ENCODE data around the gene PIGK.

Gene PIGK

GRCh38 chr1:77232829-77233228 is 13.6 kb upstream of the PIGK start (continued):
- no peak for TF ChIP-seq ZNF792 (tag by site-specific recombination; IDR thresholded peaks at IDR 0.05)
- TF ChIP-seq ZNF776 (tag by site-specific recombination; IDR thresholded peaks at IDR 0.05; ENCODE audit: borderline replicate concordance), result no peak
- TF ChIP-seq ZNF664 (tag by site-specific recombination; IDR thresholded peaks at IDR 0.05), result no peak
- TF ChIP-seq ZNF202 (tag by site-specific recombination; IDR thresholded peaks at IDR 0.05; ENCODE audit: borderline replicate concordance), result no peak
- TF ChIP-seq TRIM28 (IDR thresholded peaks at IDR 0.05; ENCODE audit: borderline replicate concordance, low read length), result no peak
- no peak for TF ChIP-seq ZNF24 (tag by site-specific recombination; IDR thresholded peaks at IDR 0.05)
- TF ChIP-seq ZNF354C (tag by site-specific recombination; IDR thresholded peaks at IDR 0.05; ENCODE audit: borderline replicate concordance, low read depth), result no peak
- TF ChIP-seq ZNF426 (tag by site-specific recombination; IDR thresholded peaks at IDR 0.05), result no peak
- no peak for TF ChIP-seq ZBTB20 (tag by site-specific recombination; IDR thresholded peaks at IDR 0.05)
- no peak for TF ChIP-seq TCF7L2 (IDR thresholded peaks at IDR 0.05; ENCODE audit: borderline replicate concordance, low read depth, low read length)
- TF ChIP-seq ZNF768 (tag by site-specific recombination; IDR thresholded peaks at IDR 0.05), result no peak
- no peak for TF ChIP-seq ZNF596 (tag by site-specific recombination; IDR thresholded peaks at IDR 0.05)
- TF ChIP-seq SP7 (tag by site-specific recombination; IDR thresholded peaks at IDR 0.05), result no peak

GRCh38 chr1:77230051-77230450 is 10.8 kb upstream of the PIGK start:
- no peak overlapping the region for H3K27ac ChIP-seq (ENCODE audit: extremely low read depth, low read depth, low read length)
- no peak overlapping the region for H3K4me3 ChIP-seq (ENCODE audit: low read depth, low read length)
- no peaks in the 10 kb centered on the region for H3K9me3 ChIP-seq (ENCODE audit: control insufficient read depth, insufficient read depth, low read depth, low read length)
- TF ChIP-seq ZNF280D (tag by site-specific recombination; IDR thresholded peaks at IDR 0.05) (no peak), SP3 (tag by site-specific recombination; IDR thresholded peaks at IDR 0.05) (no peak), FEZF1 (tag by site-specific recombination; IDR thresholded peaks at IDR 0.05) (no peak), ZNF302 (tag by site-specific recombination; IDR thresholded peaks at IDR 0.05; ENCODE audit: low read depth) (no peak), ZNF335 (tag by site-specific recombination; conservative IDR thresholded peaks at IDR 0.05) (no peak), KLF8 (tag by site-specific recombination; IDR thresholded peaks at IDR 0.05) (no peak), ZNF169 (tag by site-specific recombination; IDR thresholded peaks at IDR 0.05) (no peak), ZNF843 (tag by site-specific recombination; IDR thresholded peaks at IDR 0.05) (no peak), ZNF202 (tag by site-specific recombination; IDR thresholded peaks at IDR 0.05; ENCODE audit: borderline replicate concordance) (no peak)
- CTCF ChIA-PET, result no interaction called here
- no peaks in the 10 kb centered on the region for H3K36me3 ChIP-seq (ENCODE audit: control insufficient read depth in 2 of 2, insufficient read depth in 1 of 2, low read length in 2 of 2)
- H3K4me1 ChIP-seq (ENCODE audit: control insufficient read depth, insufficient read depth, low read length), result no peaks in the 10 kb centered on the region
- POLR2A ChIA-PET, result no interaction called here

- no peaks in the 10 kb centered on the region for H3K4me1 ChIP-seq (ENCODE audit: control insufficient read depth, insufficient read depth, low read length)
- POLR2A ChIA-PET, result no interaction called here
- no peak overlapping the region for H3K27ac ChIP-seq (ENCODE audit: extremely low read depth, low read depth, low read length)
- no peaks in the 10 kb centered on the region for H3K9me3 ChIP-seq (ENCODE audit: control insufficient read depth, insufficient read depth, low read depth, low read length)
- CTCF ChIA-PET, result no interaction called here
- H3K36me3 ChIP-seq (ENCODE audit: control insufficient read depth in 2 of 2, insufficient read depth in 1 of 2, low read length in 2 of 2), result no peaks in the 10 kb centered on the region
- no peak overlapping the region for H3K4me3 ChIP-seq (ENCODE audit: low read depth, low read length)
- TF ChIP-seq TSHZ1 (tag by site-specific recombination; IDR thresholded peaks at IDR 0.05; ENCODE audit: borderline replicate concordance) (no peak), REPIN1 (tag by site-specific recombination; IDR thresholded peaks at IDR 0.05; ENCODE audit: low read depth) (no peak), KLF16 (tag by site-specific recombination; IDR thresholded peaks at IDR 0.05) (no peak), ZNF704 (tag by site-specific recombination; IDR thresholded peaks at IDR 0.05) (no peak), MEIS1 (CRISPR knock-in tag; IDR thresholded peaks at IDR 0.05; ENCODE audit: borderline replicate concordance) (no peak), HOXA7 (CRISPR knock-in tag; IDR thresholded peaks at IDR 0.05; ENCODE audit: borderline replicate concordance) (no peak), WT1 (tag by site-specific recombination; IDR thresholded peaks at IDR 0.05) (no peak), ZNF223 (tag by site-specific recombination; IDR thresholded peaks at IDR 0.05) (no peak), SCRT2 (tag by site-specific recombination; IDR thresholded peaks at IDR 0.05) (no peak)
Measured at GRCh38 chr1:77228836-77229235, 9.6 kb upstream of the PIGK start.
